ENCODE results near the gene UIMC1.
"Not testable (repeated sequence)": the region's sequence is repeated elsewhere in the genome, so short reads cannot be mapped to it uniquely, and the experiment has no call there.

The UIMC1 gene

DNA sequence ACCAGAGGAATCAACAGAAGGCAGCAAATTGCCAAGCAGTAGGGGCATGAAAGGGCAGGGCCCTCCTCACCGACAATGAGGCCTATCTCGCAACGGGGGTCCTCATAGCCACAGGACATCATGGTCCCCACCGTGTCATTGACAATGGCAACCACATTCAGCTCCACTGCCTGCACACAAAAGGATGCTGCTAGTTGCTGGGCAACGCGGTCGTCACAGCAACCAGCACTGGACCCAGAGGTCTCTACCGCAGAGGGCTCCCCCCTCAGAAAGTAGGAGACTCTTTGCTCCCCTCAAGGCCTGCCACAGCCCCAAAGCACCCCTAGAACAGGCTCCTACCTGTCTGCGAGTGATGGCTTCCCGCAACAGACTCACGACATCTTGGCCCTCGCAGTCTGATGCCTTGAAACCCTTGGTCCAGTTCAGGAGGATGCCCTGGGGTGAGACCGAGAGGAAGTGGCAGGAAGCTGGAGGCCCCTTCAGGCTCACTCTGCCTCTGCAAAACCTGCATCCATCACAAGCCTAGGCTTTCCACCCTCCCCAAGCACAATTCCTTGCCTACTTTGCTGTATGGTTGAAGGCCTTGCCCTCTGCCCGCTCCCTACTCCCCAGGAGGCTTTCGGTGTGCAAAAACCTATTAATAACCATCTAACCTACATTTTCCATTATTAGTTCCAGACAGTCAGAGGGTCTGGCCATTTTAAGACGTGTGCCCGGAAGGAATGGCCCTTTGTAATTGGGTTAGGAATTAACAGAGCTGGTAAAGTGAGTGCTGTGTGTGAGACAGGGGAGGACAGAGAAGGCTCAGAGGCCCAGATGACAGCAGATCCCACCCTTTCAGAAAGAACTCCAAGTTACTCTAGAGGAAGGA lies 122.6 kb downstream of the UIMC1 start:
- DNase-seq (ENCODE audit: low read depth in 2 of 2), result no peak

DNA sequence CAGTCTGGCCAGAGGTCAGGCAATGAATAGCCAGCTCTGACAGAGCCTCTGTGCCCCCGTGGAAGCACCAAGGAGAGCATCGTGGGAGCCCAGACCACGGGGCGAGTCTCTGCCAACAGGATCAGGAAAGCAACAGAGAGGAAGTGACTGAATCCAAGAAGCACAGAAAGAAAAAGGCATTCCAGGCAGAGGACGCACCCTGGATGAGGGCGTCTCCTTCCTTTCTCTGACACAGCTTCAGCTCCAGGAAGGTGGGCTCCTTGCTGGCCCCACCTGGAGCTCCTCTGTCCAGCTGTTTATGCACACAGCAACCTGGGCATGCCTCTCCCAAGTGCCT lies 124.0 kb downstream of the UIMC1 start:
- no peak for DNase-seq (ENCODE audit: low read depth in 2 of 2)

DNA sequence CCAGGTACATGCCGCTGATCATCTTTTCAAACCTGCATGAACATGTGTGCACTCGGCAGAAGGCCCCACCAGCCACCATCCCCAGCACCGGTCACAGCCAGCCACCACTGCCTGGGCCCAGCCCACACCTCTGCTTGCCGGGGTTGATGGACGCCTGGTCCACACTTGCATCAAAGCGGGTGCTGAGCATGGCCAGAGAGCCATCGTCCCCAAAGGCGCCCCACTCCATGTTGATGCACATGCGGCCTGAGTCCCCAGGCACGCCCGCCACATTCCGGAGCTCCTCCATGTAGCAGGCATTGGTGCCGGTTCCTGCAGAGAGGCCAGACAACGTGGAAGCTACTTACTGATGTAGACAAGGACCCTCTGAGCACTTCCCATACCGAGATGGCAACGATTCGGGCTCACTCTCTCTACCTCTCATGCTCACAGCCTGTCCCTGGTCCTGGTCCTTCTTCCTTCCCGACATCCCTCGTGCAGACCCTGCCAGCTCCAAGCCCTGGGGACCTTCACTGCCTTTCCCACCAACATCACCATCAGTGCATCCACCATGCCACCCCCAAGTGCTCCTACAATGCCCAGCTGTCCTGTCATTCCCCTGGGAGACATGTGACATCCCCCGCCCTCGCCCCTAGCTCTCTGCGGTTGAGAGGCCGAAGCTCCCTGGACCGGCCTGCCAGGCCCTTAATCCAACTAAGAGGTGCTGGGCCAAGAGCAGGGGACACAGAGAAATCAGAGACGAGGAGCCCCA lies 124.6 kb downstream of the UIMC1 start:
- DNase-seq (ENCODE audit: low read depth in 2 of 2), result no peak

DNA sequence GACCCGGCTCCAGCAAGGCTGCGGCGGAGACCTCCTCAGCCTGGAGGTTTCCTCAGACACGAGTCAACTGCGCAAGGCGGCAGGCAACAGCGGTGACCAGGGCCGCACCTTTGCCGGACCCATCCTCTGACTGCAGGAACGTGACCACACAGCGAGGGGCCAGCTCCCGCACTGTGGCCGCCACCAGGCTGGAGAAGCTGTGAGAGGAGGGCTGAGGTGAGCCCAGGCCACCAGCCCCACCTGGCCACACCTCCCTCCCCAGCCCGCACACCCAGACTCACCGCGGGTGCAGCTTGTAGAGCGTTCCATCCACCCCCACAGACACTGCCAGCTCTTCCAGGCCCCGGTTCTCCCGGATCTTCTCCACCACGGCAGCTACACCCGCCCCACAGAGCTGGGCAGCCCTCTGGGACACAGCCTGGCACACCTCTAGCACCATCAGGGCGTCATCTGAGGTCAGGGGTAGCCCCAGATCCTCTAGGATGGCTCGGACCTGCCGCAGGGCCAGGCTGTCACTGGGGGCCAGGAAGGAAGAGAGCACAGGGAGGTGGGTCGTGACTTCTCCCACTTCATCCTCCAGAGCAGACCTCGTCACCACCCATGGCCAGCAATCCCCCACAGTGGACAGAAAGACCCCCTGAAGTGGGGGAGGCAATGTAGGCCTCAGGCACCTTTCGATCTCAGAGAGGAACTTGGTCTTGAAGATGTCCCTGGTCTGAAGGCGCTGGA lies 125.4 kb downstream of the UIMC1 start:
- DNase-seq (ENCODE audit: low read depth in 2 of 2), result no peak

DNA sequence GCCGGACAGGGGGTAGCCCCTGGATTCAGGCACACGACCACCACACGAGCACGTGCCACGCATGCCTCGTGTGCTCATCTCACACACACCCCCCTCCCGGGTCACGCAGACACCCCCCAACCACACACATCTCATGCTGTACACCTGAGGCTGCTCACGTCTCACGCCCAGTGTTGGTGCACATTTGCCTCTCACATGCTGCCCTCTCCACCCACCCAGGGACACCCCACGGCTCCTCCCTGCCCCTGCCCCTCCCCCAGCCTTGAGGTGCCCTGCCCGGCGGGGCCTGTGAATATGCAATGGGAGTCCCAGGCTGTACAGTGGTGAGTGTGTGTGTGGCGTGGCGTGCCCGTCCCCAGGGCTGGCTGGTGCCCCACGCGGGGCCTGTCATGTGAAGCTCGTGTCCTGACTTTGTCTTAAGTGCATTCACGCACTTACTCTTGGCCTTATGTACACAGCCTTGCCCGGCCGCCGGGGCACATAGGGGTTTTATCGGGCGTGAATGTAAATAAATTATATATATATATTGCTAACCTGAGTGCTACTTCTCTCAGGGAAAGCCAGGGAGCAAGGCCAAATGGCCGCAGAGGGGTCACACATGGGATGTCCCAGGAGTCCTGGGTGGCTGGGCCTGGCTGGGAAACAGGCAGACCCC lies 126.1 kb downstream of the UIMC1 start:
- DNase-seq (ENCODE audit: low read depth in 2 of 2), result no peak

DNA sequence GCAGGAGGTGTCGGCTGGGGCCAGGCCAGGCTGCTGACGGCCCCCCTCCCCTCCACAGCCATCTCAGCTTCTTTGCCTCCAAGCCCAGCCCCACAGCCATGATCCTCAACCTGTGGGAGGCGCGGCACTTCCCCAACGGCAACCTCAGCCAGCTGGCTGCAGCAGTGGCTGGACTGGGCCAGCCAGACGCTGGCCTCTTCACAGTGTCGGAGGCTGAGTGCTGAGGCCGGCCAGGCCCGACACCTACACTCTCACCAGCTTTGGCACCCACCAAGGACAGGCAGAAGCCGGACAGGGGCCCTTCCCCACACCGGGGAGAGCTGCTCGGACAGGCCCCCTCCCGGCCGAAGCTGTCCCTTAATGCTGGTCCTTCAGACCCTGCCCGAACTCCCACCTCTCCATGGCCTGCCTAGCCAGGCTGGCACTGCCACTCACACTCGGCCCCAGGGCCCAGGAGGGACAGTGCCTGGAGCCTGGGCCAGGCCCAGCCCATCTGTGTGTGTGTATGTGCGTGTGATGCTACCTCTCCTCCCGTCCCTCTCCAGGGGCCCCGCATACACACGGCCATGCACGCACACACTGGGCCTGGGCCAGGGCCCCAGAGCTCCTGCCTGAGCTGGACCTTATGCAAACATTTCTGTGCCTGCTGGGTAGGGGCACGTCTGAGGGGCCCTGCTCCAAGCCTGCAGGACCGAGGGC lies 126.8 kb downstream of the UIMC1 start:
- no peak for DNase-seq (ENCODE audit: low read depth in 2 of 2)

DNA sequence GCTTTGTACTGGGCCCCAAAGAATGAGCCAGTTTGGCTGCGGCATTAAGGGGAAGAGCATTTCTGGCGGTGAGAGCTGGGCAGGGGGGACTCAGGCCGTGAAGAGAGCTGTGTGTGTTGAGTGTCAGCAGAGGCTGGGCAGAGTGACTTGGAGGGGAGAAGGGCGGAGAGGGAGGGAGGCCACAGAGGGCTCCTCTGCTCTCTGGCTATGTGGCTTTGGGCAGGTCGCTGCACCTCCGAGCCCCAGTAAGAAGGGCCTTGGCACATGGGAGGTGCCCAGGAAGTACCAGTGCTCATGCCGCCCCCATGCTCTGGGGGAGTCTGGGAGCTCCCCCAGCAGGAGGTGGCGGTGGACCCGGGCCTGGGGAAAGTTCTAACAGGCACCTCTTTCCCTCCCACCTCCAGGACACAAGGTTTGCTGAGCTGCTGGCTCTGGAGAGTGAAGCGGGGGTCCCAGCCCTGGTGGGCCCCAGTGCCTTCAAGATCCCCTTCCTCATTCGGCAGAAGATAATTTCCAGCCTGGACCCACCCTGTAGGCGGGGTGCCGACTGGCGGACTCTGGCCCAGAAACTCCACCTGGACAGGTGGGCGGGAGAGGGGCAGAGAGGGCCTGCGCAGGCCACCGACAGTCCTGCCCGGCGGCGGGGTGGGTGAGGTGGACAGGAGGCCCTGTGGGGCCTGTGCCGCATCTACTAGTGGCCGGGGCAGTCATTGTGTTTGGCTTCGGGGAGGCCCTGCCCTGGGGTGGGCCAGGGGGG lies 127.5 kb downstream of the UIMC1 start:
- no peak for DNase-seq (ENCODE audit: low read depth in 2 of 2)

DNA sequence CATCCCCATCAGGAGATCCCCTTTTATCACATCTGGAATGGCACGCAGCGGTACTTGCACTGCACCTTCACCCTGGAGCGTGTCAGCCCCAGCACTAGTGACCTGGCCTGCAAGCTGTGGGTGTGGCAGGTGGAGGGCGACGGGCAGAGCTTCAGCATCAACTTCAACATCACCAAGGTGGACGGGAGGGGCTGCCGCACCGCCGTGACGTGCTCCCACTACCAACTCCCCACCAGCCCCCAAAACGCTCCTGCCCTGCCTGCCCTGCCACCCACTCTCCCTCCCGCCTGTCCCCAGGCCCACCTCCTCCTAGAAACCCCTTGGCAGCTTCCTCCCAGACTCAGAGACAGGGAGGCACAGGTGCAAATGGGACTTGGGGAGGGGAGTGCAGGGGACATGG lies 128.1 kb downstream of the UIMC1 start:
- DNase-seq (ENCODE audit: low read depth in 2 of 2), result no peak

DNA sequence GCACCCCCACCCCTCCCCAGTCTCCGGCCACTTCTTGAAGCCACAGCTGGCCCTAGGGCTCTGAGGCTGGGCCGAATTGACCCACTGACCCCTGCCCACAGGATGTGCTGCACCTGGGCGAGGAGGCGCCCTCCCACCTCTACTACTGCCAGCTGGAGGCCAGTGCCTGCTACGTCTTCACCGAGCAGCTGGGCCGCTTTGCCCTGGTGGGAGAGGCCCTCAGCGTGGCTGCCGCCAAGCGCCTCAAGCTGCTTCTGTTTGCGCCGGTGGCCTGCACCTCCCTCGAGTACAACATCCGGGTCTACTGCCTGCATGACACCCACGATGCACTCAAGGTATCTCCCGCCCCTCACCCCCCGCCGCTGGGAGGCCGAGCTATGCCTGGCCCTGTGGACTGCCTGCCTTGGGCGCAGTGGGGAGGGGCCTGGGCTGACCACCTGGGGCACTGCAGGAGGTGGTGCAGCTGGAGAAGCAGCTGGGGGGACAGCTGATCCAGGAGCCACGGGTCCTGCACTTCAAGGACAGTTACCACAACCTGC lies 128.7 kb downstream of the UIMC1 start:
- DNase-seq (ENCODE audit: low read depth in 2 of 2), result no peak

DNA sequence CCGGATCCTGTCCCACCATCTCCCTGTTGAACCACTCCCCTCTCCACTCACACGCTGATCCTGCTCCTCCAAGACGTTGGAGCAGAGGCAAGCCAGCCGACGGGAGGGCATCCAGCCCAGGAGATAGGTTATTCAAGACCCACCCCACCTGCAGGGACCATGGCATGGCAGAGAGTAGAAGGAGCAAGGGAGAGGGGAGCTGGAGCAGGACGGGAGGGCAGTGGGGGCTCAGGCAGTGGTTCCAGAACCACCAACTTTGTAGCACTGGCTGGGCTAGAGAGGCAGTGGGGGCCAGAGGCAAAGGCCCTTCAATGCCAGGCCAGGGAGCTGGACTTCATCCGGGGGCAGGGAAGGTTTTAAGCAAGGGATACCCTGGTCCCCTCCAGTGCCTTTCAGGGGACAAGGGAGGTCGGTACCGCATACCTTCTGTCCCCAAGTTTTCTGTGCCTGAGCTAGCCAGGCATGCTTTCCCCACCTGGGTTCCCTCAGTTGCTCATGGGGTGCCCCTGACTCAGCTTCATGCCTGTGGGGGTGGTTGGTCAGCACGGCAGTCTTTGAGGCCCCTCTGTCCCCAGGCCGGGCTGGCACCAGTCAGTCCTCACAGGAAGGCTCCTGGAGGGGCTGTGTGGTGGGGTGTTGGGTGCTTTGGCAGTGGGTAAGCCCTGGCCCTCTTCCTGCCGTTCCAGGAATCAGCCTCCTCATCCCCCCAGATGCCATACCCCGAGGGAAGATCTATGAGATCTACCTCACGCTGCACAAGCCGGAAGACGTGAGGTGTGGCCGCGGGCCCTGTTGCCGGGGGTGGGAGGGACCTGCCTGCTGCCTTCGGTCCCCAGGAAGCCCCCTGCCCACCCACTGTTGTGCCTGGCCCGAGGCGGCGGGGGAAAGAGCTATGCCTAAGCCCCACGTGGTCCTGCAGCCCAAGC lies 129.8 kb downstream of the UIMC1 start:
- no peak for DNase-seq (ENCODE audit: low read depth in 2 of 2)

DNA sequence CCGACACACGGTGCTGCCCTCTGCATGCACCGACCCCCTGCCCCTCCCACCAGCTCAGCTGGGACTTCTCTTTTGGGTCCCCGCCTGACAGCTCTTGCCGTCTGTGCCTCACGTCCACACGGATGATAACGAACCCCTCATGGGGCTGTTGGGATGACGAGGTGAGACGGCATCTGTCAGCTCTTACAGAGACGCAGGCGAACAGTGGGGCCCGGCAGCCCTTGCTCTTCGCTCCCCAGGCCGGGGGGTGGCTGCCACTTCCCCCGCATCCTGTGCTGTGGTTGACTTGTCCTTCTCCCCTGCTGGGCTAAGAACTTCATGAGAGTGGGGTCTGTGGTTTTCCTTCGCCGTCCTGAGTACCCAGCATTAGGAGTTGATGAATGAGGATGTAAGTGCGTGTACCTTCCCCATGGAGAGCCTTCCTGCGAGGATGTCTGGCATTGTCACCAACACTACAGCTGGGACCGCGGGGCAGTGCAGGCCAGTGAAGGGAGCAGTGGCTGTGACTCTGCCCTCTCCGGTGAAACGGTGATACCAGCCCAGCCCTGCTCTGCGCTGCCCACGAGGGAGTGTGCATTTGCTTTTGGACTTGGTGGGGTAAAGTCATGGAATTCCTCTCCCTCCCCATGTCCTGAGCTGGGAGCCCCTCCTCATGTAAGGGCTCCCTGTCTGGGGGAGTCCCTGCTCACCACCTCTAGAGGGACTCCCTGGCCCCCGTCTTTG lies 130.6 kb downstream of the UIMC1 start:
- no peak for DNase-seq (ENCODE audit: low read depth in 2 of 2)

DNA sequence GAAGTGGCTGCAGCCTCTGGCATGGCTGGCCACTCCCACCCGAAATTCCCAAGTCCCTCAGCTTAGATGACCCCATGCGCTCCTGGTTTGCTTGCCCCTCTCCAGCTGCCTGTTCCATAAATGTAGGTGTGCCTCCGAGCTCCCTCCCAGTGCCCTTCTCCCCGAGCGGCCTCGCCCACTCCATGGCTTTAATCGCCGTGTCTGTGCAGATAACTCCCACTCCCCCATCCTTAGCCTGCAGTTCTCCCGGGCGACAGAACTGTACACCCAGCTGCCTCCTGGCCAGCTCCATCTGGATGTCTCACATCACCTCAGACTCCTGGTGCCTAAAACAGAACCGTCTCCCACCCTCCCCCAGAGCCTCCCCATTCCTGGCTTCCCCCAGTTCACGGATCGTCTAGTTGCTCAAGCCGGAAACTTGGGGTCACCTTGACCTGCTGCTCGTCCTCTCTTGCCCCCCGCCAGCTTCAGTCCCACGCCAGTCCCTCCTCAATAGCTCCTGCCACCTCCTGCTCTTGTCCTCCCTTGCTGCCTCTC lies 131.5 kb downstream of the UIMC1 start:
- DNase-seq (ENCODE audit: low read depth in 2 of 2), result no peak

DNA sequence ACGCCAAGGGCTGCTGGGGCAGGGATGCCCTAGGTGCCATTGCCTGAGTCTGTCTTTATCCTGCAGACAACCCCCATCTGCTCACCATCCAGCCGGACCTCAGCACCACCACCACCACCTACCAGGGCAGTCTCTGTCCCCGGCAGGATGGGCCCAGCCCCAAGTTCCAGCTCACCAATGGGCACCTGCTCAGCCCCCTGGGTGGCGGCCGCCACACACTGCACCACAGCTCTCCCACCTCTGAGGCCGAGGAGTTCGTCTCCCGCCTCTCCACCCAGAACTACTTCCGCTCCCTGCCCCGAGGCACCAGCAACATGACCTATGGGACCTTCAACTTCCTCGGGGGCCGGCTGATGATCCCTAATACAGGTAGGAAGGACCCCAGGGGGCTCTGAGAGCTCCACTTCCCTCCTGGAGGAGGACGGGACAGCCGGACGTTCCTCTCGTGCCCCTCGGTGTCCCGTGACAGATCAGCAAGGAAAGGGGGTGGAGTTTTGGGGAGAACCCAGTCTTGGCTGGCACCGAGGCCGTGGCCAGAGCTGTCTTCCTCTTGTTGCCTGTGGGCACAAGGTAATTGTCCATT lies 132.3 kb downstream of the UIMC1 start:
- DNase-seq (ENCODE audit: low read depth in 2 of 2), result no peak

DNA sequence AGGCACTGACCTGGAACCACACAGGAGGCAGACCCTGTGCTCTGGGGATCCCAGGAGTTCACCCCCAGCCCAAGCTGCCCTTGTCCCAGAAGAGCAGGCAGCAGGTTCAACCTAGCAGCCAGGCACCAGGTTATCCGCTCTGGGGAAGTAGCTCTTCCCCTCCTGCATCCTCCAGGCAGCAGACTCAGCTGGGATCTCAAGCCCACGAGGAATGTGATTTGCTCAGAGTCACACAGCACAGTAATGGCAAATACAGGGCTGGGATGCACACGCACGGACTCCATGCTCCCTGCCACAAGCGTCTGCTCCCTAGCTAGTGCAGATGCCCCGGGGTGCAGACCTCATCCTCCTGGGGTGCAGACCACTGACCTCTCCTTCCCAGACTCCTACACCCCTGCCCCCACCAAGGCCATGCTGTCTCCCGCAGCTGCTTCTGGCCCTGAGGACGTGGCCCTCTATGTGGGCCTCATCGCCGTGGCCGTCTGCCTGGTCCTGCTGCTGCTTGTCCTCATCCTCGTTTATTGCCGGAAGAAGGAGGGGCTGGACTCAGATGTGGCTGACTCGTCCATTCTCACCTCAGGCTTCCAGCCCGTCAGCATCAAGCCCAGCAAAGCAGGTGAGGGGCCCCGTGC lies 132.9 kb downstream of the UIMC1 start:
- no peak for DNase-seq (ENCODE audit: low read depth in 2 of 2)

DNA sequence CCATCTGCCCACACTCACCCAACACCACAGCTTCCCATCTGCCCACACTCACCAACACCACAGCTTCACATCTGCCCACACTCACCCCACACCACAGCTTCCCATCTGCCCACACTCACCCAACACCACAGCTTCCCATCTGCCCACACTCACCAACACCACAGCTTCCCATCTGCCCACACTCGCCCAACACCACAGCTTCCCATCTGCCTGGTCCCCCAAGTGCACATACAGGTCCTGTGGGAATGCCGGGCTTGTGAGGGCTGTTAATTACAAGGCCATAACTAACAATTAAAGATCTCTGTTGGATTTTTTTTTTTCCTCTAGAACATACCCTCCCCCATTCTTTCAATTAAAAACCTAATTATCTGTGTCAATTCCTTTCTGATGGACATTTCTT lies 133.6 kb downstream of the UIMC1 start:
- DNase-seq (ENCODE audit: low read depth in 2 of 2), result not testable (repeated sequence)

DNA sequence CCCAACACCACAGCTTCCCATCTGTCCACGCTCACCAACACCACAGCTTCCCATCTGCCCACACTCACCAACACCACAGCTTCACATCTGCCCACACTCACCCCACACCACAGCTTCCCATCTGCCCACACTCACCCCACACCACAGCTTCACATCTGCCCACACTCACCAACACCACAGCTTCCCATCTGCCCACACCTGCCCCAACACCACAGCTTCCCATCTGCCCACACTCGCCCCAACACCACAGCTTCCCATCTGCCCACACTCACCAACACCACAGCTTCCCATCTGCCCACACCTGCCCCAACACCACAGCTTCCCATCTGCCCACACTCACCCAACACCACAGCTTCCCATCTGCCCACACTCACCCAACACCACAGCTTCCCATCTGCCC lies 134.0 kb downstream of the UIMC1 start:
- not testable (repeated sequence) for DNase-seq (ENCODE audit: low read depth in 2 of 2)

DNA sequence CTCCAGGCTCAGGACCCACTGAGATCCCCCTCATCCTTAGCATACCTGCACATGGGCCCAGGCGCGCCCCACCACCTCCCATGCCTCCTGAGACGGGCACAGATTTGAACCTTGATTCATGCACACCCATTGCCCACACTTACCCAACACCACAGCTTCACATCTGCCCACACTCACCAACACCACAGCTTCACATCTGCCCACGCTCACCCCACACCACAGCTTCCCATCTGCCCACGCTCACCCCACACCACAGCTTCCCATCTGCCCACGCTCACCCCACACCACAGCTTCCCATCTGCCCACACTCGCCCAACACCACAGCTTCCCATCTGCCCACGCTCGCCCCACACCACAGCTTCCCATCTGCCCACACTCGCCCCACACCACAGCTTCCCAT lies 135.9 kb downstream of the UIMC1 start:
- not testable (repeated sequence) for DNase-seq (ENCODE audit: low read depth in 2 of 2)

Measured in stimulated activated CD4-positive, alpha-beta T cell treated with anti-CD3 and anti-CD28 coated beads, Interleukin-15, amount 100 ng/mL, for 48 hours (primary cell).